ENCODE results near the gene DNM1.

The DNM1 gene

DNA sequence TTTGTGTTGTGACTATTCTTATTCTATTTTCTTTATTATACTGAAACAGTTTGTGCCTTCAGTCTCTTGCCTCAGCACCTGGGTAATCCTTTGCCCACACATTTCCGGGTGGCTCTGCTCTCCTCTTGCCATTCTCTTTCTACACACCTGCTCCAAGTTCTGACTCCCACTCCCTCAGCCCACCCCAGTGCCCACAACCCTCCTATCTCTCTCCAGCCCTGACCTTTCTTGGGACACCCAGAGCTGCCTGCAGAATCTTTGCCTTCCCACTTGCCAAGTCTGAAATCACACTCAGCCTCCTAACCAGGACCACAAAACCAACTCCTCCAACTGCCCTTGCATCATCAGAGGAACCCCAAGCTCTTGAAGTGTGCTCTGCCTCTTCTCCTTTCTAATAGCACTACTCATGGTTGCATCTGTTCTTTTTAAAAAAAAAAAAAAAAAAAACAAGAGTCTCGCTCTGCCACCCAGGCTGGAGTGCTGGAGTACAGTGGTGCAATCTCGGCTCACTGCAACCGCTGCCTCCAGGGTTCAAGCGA is 77.0 kb downstream of the DNM1 start:
- DNase-seq = no peak

DNA sequence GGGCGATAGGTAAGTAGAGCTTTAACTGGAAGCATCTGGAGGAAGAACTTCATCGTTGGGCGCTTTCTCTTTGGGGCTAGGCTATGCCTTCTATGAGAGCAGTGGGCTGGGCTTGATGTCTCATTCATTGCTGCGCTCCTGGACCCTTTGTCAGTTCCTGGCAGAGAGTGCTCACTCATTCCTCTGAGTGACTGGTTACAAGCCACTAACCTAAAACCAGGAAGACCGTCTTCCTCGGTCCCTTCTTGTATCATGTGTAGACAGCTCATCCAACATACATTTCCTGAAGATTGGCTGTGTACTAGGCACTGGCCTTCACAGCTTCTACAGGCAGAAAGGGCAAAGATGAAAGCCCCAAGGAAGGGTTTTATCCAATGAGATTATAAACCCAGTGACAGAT is 79.3 kb downstream of the DNM1 start:
- no peak for DNase-seq

DNA sequence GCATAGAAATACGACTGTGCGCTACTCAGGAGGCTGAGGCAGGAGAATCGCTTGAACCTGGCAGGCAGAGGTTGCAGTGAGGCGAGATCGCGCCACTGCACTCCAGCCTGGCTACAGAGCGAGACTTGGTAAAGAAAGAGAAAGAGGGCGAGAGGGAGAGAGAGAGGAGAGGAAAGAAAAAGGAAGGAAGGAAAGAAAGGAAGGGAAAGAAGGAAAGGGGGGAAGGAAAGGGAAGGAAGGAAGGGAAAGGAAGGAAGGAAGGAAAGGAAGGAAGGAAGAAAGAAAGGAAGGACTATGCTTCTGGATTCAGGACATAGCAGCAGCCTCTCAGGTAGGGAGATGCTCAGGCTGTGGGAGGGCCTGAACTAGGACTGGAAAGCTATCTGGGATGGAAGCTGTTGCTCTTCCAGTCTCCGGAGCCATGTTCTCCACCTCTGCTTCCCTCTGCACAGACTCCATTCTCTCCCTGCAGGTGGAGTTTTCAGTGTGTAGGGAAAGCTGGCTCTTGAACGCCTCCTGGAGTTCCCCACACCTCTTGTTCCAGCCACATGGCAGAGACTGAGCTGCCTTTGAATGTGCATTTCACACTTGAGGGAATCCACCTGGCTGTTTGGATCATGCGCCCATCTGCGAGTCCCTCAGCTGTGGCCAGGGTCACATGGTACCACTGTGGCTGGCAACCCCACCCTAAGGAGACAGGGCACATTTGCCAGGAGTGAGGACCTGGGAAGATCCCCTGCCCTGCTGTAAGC is 82.0 kb downstream of the DNM1 start:
- no peak for DNase-seq

DNA sequence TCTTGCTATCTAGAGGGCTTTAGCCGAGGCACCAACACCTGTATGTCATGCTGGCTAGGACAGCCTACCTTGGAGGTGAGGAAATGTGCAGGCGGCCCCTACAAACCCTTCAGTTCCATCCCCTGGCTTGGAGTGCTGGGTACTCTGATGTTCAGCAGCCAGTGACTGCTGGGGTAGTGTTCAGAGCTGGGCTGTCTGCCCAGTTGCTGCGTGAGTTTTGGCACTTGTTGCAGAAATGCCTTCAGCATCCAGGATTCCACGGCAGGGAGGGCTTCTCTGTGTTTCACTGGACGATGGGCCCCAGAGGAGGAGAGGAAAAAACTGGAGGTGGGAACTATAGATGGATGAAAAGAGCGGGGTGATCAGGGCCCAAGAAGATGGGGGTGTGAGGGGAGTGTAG is 83.3 kb downstream of the DNM1 start:
- no peak for DNase-seq

DNA sequence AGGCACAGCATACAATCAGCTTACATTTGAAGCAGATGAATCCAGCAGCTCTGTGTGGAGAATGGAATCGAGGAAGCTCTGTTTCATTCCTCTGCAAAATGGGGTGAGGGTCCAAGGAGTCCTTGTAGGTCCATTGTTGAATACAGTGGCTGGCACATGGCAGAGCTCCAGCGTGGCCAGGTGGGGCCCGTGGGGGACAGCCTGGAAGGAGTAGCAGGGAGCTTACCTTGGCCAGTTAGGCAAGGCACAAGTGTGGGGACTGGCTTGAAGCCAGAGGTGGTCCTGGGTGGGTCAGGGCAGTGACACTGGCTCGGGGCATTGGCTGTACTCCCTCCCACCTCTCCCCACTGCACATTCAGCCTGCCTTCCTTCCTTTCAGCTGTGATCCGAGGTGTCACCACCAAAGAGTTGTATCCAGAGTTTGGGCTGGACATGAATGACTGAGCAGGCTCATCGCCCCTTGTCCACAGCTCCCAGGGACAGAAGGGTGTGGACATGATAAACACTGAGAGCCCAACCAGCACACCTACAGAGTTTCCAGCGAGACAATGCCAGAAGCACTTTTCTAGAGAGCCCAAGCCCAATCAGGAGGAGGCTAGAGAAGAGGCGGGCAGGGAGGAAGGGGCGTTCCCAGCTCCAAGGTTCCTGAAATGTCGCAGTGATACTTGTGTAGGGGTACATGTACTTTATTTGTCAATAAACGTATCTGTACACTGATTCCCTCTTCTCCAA is 85.3 kb downstream of the DNM1 start:
- DNase-seq = no peak

DNA sequence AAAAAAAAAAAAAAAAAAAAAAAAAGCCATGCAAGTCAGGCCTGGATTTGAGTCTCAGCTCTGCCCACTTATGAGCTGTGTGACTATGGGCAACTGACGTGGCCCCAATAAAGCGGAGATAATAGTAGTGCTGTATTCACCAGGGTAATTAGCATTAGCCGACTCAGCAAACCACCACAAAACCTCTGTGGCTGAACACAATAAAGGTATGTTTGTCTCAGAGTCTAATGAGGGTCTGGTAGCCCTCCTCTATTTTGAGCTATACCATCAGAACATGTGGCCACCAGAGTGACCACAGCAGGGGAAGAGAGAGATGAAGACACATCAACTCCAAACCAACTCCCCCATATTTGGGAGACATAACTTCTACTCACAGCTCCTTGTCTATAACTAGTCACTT is 88.8 kb downstream of the DNM1 start:
- DNase-seq = no peak

DNA sequence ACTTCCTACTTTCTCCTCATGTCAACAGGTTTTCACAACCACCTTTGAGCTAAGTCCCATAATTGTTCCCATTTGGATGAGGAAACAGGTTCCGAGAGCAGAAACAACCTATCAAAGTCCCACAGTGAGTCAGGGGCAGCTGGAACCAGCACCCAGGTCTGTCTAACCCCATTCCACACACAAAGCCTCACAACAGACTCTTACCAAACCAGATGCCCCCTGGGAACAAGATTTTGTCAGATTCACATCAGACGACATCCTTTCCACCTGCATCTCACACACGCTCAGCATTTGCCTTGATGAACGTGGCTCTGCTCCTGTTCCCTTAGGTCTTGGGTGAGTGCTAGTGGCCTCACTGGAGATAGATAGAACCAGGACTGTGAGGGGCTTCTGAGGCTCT is 89.9 kb downstream of the DNM1 start:
- DNase-seq = no peak

DNA sequence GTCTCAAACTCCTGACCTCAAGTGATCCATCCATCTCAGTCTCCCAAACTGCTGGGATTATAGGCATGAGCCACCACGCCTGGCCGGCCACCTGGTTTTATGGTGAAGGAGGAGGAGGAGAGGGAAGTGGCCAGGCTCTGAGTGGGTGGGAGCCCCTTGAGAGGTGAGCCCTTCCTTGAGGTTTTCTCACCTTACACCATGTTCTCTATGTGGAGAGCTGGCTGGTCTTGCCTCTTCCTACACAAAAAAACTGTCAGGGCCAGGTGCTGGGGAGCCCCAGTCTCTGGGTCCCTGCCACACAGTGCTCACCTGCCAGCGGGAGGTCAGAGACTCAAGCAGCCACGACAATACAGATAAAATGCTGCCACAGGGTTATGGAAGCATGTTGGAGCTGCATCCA is 91.0 kb downstream of the DNM1 start:
- no peak for DNase-seq

DNA sequence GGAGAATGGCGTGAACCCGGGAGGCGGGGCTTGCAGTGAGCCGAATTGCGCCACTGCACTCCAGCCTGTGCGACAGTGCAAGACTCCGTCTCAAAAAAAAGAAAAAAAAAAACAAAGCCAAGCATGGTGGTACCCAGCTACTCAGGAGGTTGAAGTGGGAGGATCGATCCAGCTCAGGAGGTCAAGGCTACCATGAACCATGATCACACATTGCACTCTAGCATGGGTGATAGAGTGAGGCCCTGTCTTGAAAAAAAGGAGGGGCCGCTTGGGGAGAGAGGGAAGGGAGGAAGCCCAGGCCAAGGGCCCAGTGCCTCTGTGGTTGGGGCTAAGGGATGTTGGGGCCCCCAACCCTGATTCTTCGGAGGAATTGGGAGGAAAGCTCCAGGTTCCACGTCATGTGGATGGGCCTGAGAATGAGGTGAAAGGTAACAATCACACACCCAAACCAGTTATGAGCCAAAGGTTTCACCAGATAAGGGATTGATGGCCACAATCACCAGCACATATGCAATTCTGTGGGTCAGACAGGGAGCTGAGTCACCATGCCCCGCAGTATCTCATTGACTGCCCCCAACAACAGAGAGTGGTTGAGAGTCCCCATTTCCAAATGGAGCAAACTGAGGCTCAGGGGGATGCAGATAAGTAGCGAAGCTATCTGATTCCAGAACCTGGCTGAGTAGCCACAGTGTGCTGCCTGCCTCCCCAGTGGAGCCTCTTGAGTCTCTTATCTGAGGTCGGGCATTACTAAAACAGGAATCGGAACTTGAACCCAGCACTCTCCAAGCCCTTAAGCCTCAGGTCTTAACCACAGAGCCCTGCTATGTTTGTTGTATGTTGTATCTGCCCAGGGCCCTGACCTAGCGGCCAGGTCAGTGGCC is 93.4 kb downstream of the DNM1 start:
- no peak for DNase-seq

DNA sequence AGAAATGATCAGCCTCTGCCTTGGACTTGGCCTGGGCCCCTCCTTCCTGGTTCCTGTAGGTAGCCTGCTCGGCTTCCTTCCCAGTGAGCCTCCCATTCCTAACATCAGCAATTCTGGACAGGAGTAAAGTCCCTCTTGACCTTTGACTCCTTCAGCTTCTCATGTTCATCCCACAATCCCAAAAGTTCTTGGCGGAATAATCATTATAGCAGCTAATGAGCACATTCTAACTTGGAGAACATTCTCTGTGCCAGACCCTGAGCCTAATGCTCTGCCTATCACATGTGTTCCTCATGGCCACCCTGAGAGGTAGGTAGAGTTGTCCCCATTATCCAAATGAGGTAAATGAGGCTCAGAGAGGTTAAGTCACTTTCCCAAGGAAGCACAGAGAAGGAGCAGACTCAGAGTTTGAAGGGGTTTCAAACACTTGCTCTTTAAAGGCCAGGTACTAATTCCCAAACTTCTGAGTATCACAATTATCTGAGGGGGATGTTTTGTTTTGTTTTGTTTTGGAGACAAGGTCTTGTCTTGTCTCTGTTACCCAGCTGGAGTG is 94.1 kb downstream of the DNM1 start:
- no peak for DNase-seq

DNA sequence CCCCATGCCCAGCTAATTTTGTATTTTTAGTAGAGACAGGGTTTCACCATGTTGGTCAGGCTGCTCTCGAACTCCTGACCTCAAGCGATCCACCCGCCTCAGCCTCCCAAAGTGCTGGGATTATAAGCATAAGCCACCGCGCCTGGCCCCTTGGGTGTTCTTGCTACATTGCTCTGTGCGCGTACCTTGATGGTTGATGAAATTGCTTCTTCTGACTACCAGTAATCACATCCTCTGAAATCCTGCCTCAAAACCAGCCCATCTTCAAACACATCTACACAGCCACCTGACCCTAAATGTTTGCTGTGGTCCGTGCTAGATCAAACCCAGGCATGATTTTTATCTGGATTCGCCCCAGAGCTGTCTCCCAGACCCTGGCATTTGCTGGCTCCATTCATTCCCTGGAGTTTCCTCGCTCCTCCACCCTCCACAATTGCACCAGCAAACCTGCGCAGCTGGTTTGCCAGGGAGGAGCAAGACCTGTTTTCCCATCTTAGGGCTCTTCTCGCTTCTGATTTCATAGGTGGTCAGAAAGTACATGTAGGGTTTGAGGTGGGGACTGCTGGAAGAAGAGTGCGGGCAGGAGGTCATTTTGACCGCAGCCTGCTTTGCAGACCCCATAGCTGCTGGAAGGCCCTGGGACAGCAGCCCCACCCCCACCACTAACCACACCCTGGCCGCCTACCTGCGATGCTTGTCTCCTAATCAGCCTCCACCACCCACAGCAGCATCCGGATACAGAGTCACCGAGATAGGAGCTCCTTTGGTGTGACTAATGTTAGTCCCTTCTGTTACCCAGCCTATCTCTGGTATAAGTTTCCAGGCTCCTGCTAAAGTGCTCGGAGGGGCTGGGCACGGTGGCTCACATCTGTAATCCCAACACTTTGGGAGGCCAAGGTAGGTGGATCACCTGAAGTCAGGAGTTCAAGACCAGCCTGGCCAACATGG is 95.6 kb downstream of the DNM1 start:
- no peak for DNase-seq

DNA sequence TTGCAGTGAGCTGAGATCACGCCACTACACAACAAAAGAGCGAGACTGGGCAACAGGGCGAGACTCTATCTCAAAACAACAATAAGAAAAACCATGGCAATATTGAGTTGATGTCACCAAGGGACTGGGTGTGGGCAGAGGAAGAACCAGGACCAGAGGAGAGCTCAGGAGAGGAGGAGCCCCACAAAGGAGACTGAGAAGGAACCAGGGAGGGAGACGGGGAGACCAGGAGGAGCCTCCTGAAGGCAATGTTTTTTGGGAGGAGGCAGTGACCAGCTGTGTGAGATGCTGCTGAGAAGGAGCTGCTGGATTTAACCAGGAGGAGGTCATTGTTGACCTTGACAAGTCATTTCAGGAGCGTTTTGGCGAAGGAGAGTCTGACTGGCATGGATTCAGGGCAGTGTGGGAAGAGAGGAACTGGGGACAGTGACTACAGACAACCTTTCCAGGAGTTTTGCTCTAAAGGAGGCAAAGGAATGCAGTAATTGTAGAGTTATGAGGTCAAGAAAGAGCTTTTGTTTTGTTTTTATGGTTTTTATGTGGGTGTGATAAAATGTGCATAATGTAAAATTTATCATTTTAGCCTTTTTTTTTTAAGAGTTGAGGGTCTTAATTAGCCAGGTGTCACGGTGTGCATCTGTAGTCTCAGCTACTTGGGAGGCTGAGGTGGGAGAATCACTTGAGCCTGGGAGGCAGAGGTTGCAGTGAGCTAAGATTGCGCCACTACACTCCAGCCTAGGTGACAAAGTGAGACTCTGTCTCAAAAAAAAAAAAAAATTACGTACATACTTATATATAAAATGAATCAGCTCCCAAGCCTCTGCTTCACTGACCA is 101.2 kb downstream of the DNM1 start:
- DNase-seq = no peak
